Astrocyte of the cerebellum (primary cell): ENCODE data around the gene ASPG.

Source experiments
- DNase-seq: peaks from one replicate; pipeline ENCODE4 v3.0.0-alpha.2; 2011; ENCODE audit warnings: low read depth
- H3K4me3 ChIP-seq: 2 replicates; pipeline ENCODE4 v1.5.1; 2011; ENCODE audit warnings: mild to moderate bottlenecking, low read depth, low read length, moderate library complexity
- CTCF ChIP-seq: IDR thresholded peaks from 2 replicates; pipeline ENCODE4 v1.5.1; 2012; ENCODE audit warnings: low read length, low read depth, moderate library complexity, mild to moderate bottlenecking; ENCODE audit errors: missing control alignments
- in situ Hi-C: cut with HindIII; loops from 2 replicates; pipeline ENCODE4 v1.10.0; 2017; ENCODE audit warnings: low sequenced_read_pairs

Gene ASPG

DNA sequence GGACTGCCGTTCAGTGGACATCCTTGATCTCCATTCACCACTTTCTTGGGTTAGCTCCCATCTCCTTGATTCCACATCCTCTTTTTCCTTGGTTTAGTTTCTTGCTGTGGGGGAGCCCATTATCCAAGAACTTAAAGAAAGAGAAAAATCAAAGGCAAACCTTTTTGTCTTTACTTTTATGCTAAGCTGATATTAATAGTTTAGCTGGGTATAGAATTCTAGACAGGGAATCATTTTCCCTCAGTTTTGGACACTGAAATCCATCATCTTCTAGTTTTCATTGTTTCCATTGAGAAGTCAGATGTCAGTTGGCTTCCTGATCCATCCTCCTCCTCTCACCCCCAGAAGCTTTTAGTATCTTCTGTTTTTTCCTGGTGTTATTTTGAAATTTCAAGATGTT lies 44.1 kb downstream of the ASPG start:
- in situ Hi-C loops, result loop anchor here (10.0 kb wide), 1 partner anchor 485 kb away; no protein-coding TSS in a partner anchor

DNA sequence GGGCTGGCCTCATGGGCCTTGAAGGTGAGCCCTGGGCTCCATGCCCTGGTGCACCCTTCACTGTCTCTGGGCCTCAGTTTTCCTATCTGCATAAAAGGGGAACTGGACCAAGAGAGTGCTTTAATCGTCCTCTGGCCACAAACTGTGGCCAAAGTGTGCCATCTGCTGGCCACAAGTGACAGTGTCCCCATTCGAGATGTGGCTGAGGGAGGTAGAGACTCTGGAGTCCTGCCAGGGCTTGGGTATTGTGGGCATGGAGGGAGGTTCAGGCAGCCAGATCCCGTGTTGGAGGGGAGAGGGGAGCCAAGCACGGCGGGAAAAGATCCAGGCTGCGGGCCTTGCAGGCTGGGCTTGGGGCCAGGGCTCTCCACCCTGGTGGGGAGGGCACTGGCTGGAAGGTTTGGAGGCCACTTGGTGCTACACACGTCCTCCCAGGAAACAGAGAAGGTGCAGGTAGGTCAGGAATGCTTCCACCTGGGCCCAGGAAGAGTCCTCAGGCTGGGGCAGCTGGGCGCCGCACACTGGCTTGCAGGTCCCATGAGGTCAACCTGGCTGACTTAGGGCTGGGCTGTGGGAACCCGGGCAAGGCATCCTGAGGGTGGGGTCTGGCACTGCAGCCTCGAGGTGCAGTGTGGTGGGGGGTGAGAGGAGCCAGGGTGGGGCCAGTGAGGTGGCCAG lies 45.6 kb downstream of the ASPG start:
- in situ Hi-C loops, result no loop called here
- H3K4me3 ChIP-seq, result no peak overlapping the region
- TF ChIP-seq CTCF, result peak; percentile 16
- no peak for DNase-seq

More for the DNA sequence above, 44.1 kb downstream of the ASPG start:
- H3K4me3 ChIP-seq, result no peak overlapping the region
- TF ChIP-seq CTCF, result no peak
- no peak for DNase-seq

- no peak for TF ChIP-seq CTCF
- H3K4me3 ChIP-seq, result no peak overlapping the region
- no peak for DNase-seq
- in situ Hi-C loops, result no loop called here
Measured at GRCh38 chr14:104131968-104132732, 46.6 kb downstream of the ASPG start.

GRCh38 chr14:104132981-104133380 lies 47.5 kb downstream of the ASPG start:
- H3K4me3 ChIP-seq, result no peak overlapping the region
- TF ChIP-seq CTCF, result no peak
- DNase-seq, result no peak
- in situ Hi-C loops, result no loop called here

DNA sequence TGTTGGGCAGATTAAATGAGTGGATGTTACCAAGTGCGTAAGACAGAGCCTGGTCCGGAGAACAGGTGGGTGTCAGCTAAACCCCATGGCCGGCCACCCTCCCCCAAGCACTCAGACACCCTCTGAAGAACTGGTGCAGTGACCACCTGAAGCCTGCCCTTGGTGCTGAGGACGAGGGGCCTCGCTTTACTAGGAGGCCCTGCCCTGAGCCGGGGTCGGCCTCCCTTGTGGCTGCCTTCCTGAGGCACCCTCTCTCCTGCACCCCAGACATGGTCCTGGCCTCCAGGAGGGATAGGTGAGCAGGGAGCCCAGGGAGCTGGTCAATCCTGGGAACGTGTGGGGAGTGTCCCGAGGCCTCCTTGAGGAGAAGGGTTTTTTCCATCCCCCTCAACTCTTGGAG lies 48.0 kb downstream of the ASPG start:
- no peak overlapping the region for H3K4me3 ChIP-seq
- DNase-seq, result no peak
- TF ChIP-seq CTCF, result no peak
- in situ Hi-C loops, result no loop called here

DNA sequence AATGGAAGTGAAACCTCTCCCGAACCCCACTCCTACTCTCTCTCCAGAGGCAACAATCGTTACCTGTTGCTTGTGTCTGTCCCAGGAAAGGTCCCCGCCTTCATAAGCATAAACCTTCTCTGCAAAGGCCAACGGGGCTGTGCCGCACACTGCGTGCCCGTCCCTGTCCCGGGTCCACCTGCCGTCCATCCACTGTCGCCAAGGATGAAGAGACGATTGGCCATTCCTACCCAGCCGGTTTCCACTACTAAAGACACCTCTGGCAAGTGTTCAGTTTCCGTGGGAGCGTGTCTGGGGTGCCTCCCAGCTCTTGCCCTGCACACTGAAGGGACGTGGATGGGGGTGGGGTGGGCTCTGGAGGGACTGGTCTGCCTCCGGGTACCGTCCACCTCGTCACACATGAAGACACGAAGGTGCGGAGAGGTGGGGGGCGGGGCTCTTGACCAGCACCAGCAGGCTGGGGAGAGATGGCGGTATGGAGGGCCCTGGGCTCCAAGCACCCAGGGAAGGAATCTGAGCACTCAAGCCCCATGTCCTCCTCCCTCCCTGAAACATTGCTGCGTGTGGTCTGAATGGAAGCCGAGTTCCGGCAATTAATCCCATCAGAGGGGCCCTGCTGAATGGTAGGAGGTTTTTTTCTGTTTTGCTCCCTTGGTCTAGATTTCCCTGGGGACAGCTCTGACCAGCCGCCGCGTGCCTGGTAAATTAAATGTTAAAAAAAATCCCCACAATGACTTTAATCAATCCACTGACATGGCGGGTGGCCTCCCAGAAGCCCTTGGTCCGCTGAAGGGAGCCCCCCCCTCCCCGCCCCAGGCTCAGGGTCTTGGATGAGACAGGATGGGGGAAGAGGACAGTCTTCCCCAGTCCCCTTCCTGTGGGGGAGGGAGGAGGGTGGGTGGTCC lies 48.8 kb downstream of the ASPG start:
- H3K4me3 ChIP-seq, result no peak overlapping the region
- in situ Hi-C loops, result no loop called here
- no peak for DNase-seq
- TF ChIP-seq CTCF, result no peak
